ENCODE results near the gene MOCS1.

Gene MOCS1

GRCh38 chr6:39948199-39948791, 14.0 kb upstream of the MOCS1 start:
- no peak for DNase-seq (ENCODE audit: low spot score)

GRCh38 chr6:39947611-39948068, 13.4 kb upstream of the MOCS1 start:
- no peak for DNase-seq (ENCODE audit: low spot score)

- DNase-seq (ENCODE audit: low spot score), result no peak
Observed at GRCh38 chr6:39945626-39946025, 11.4 kb upstream of the MOCS1 start.

GRCh38 chr6:39942903-39943580, 8.8 kb upstream of the MOCS1 start:
- DNase-seq (ENCODE audit: low spot score), result no peak

GRCh38 chr6:39941820-39942219, 7.6 kb upstream of the MOCS1 start:
- DNase-seq (ENCODE audit: low spot score), result no peak

GRCh38 chr6:39941138-39941537, 6.9 kb upstream of the MOCS1 start:
- no peak for DNase-seq (ENCODE audit: low spot score)

- DNase-seq (ENCODE audit: low spot score), result no peak
Observed at GRCh38 chr6:39938773-39939654, 4.8 kb upstream of the MOCS1 start.

GRCh38 chr6:39937686-39938333, 3.5 kb upstream of the MOCS1 start:
- DNase-seq (ENCODE audit: low spot score), result no peak

GRCh38 chr6:39936857-39937256, 2.6 kb upstream of the MOCS1 start:
- no peak for DNase-seq (ENCODE audit: low spot score)

GRCh38 chr6:39935241-39935640, 979 bp upstream of the MOCS1 start:
- DNase-seq (ENCODE audit: low spot score), result no peak

- DNase-seq (ENCODE audit: low spot score), result peak; percentile 4
Observed at GRCh38 chr6:39933669-39934130, 562 bp downstream of the MOCS1 start.

GRCh38 chr6:39932386-39932910, 1.8 kb downstream of the MOCS1 start:
- DNase-seq (ENCODE audit: low spot score), result no peak

GRCh38 chr6:39931607-39932006, 2.7 kb downstream of the MOCS1 start:
- no peak for DNase-seq (ENCODE audit: low spot score)

- no peak for DNase-seq (ENCODE audit: low spot score)
Observed at GRCh38 chr6:39930540-39930939, 3.7 kb downstream of the MOCS1 start.

GRCh38 chr6:39929733-39930461, 4.4 kb downstream of the MOCS1 start:
- peak; percentile 13 for DNase-seq (ENCODE audit: low spot score)

GRCh38 chr6:39929039-39929732, 5.1 kb downstream of the MOCS1 start:
- DNase-seq (ENCODE audit: low spot score), result no peak

- DNase-seq (ENCODE audit: low spot score), result peak; percentile 67
Observed at GRCh38 chr6:39927159-39927558, 7.1 kb downstream of the MOCS1 start.

- DNase-seq (ENCODE audit: low spot score), result peak; percentile 4
Observed at GRCh38 chr6:39926668-39927067, 7.6 kb downstream of the MOCS1 start.

GRCh38 chr6:39925931-39926290, 8.4 kb downstream of the MOCS1 start:
- DNase-seq (ENCODE audit: low spot score), result no peak

GRCh38 chr6:39925191-39925930, 8.9 kb downstream of the MOCS1 start:
- DNase-seq (ENCODE audit: low spot score), result no peak

All from kidney tubule cell (primary cell).